T47D (cell line): ENCODE data around the gene CYP2R1.
A peak's percentile ranks its signal among the peaks of the same experiment; 100 is the strongest.
"Not testable (repeated sequence)": the region's sequence is repeated elsewhere in the genome, so short reads cannot be mapped to it uniquely, and the experiment has no call there.

ENCODE experiments used
- DNase-seq, 2 experiments: peaks; one replicate each; pipeline versions ENCODE4 v3.0.0 to v3.0.0-alpha.2; 2011 to 2012; ENCODE audit warnings: low read depth in 1 of 2, low spot score in 1 of 2
- JUND ChIP-seq: IDR thresholded peaks from 2 replicates; pipeline ENCODE4 v1.6.1; 2012; ENCODE audit warnings: low read depth
- in situ Hi-C: cut with HindIII; loops from 2 replicates; pipeline ENCODE4 v1.10.0; 2016; ENCODE audit warnings: low sequenced_read_pairs, low pct_unique_long_range_greater_than_20kb

CYP2R1 gene

GRCh38 chr11:14882196-14882595 is 9.8 kb downstream of the CYP2R1 start:
- in situ Hi-C loops: no loop called here
- TF ChIP-seq JUND: no peak

GRCh38 chr11:14881576-14882193 is 10.3 kb downstream of the CYP2R1 start:
- in situ Hi-C loops: no loop called here
- TF ChIP-seq JUND: no peak
- DNase-seq: no peak

More at GRCh38 chr11:14882196-14882595, 9.8 kb downstream of the CYP2R1 start:
- no peak for DNase-seq

- no peak for TF ChIP-seq JUND
- no peak for DNase-seq
- in situ Hi-C loops: no loop called here
These were observed 16.9 kb downstream of the CYP2R1 start for GRCh38 chr11:14875163-14875562.

- in situ Hi-C loops: no loop called here
- DNase-seq: no peak
These were observed 18.4 kb downstream of the CYP2R1 start for GRCh38 chr11:14873632-14874031.

GRCh38 chr11:14872032-14872431 is 20.0 kb downstream of the CYP2R1 start:
- DNase-seq: no peak
- in situ Hi-C loops: no loop called here
- TF ChIP-seq JUND: no peak

More at GRCh38 chr11:14873632-14874031, 18.4 kb downstream of the CYP2R1 start:
- TF ChIP-seq JUND: no peak

- in situ Hi-C loops, DNase-seq: not testable (repeated sequence)
These were observed 28.3 kb downstream of the CYP2R1 start for GRCh38 chr11:14863775-14864174.

- TF ChIP-seq JUND: no peak
- no peak for DNase-seq
- in situ Hi-C loops: no loop called here
These were observed 30.4 kb downstream of the CYP2R1 start for GRCh38 chr11:14861680-14862079.

GRCh38 chr11:14860511-14860910 is 31.5 kb downstream of the CYP2R1 start:
- in situ Hi-C loops: no loop called here
- no peak for TF ChIP-seq JUND
- DNase-seq: no peak

GRCh38 chr11:14858404-14858803 is 33.6 kb downstream of the CYP2R1 start:
- no peak for DNase-seq
- in situ Hi-C loops: no loop called here
- TF ChIP-seq JUND: no peak

GRCh38 chr11:14857621-14858020 is 34.4 kb downstream of the CYP2R1 start:
- no peak for TF ChIP-seq JUND
- no peak for DNase-seq
- in situ Hi-C loops: no loop called here

GRCh38 chr11:14855890-14856289 is 36.1 kb downstream of the CYP2R1 start:
- in situ Hi-C loops: no loop called here
- no peak for TF ChIP-seq JUND
- DNase-seq: no peak

- in situ Hi-C loops: no loop called here
- no peak for DNase-seq
- TF ChIP-seq JUND: no peak
These were observed 38.0 kb downstream of the CYP2R1 start for GRCh38 chr11:14854057-14854456.

GRCh38 chr11:14852571-14853177 is 39.4 kb downstream of the CYP2R1 start:
- no peak for TF ChIP-seq JUND
- in situ Hi-C loops: no loop called here

GRCh38 chr11:14842002-14842401 is 50.0 kb downstream of the CYP2R1 start:
- in situ Hi-C loops: no loop called here

More at GRCh38 chr11:14852571-14853177, 39.4 kb downstream of the CYP2R1 start:
- DNase-seq: peak in 1 of 2 experiments; percentile 5

More at GRCh38 chr11:14842002-14842401, 50.0 kb downstream of the CYP2R1 start:
- no peak for TF ChIP-seq JUND
- no peak for DNase-seq
